ENCODE data around the gene SPCS2.

Gene SPCS2

DNA sequence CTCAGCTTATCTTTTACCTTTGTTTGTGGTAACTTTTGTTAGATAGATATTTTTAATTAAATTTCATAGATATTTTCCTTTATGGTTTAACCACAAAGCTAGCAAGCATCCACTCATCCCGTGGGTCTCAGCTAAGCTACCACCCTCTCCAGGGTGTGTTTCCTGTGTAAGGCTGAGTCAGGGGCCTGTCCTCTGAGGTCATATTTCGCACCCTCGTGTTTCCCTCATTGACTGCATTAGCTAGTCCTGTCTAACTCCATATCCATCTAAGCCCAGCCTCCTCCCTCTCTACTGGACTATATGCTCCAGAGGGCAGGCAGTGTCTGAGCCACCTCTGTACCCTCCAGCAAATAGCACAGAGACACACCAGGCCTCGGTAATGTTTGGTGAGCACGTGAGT is 16.9 kb upstream of the SPCS2 start:
- DNase-seq (ENCODE audit: low read depth), result peak; percentile 12
- TF ChIP-seq MYC (IDR thresholded peaks at IDR 0.05; ENCODE audit: low read depth, low read length), result no peak
- no peak for TF ChIP-seq POLR2A (IDR thresholded peaks at IDR 0.05; ENCODE audit: extremely low read depth, insufficient read length)
- no peak for TF ChIP-seq CTCF (IDR thresholded peaks at IDR 0.05; ENCODE audit: low read depth, low read length)
- TF ChIP-seq, protein P1, sequence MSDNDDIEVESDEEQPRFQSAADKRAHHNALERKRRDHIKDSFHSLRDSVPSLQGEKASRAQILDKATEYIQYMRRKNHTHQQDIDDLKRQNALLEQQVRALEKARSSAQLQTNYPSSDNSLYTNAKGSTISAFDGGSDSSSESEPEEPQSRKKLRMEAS (IDR thresholded peaks at IDR 0.05; ENCODE audit: low read depth, low read length), result no peak
- H3K4me3 ChIP-seq (ENCODE audit: low read depth, low read length), result no peak overlapping the region

DNA sequence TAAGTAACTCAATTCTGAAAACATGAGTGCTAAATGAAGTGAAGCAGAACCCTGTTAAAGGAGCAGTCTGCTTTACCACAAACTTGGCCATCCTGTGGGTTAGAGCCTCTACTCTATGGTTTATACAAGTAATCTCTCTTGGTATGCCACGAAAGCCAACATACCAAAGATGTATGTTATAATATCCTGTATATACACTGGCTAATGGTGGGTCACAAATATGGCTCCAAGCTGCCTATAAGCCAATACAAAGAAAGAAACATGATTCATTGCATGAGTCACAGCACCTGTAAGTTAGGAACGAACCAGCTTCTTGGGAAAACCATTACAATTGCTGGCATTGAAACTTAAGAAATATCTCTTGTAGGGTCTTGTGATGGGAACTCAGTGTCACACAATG is 16.3 kb upstream of the SPCS2 start:
- DNase-seq (ENCODE audit: low read depth), result no peak
- TF ChIP-seq POLR2A (IDR thresholded peaks at IDR 0.05; ENCODE audit: extremely low read depth, insufficient read length) (no peak), MYC (IDR thresholded peaks at IDR 0.05; ENCODE audit: low read depth, low read length) (no peak), CTCF (IDR thresholded peaks at IDR 0.05; ENCODE audit: low read depth, low read length) (no peak)
- TF ChIP-seq, protein P1 (IDR thresholded peaks at IDR 0.05; ENCODE audit: low read depth, low read length), result no peak
- no peak overlapping the region for H3K4me3 ChIP-seq (ENCODE audit: low read depth, low read length)

GRCh38 chr11:74933765-74934164 is 15.3 kb upstream of the SPCS2 start:
- DNase-seq (ENCODE audit: low read depth), result no peak
- TF ChIP-seq CTCF (IDR thresholded peaks at IDR 0.05; ENCODE audit: low read depth, low read length), result no peak
- TF ChIP-seq MYC (IDR thresholded peaks at IDR 0.05; ENCODE audit: low read depth, low read length), result no peak
- TF ChIP-seq, protein P1 (IDR thresholded peaks at IDR 0.05; ENCODE audit: low read depth, low read length), result no peak
- no peak for TF ChIP-seq POLR2A (IDR thresholded peaks at IDR 0.05; ENCODE audit: extremely low read depth, insufficient read length)
- H3K4me3 ChIP-seq (ENCODE audit: low read depth, low read length), result no peak overlapping the region

DNA sequence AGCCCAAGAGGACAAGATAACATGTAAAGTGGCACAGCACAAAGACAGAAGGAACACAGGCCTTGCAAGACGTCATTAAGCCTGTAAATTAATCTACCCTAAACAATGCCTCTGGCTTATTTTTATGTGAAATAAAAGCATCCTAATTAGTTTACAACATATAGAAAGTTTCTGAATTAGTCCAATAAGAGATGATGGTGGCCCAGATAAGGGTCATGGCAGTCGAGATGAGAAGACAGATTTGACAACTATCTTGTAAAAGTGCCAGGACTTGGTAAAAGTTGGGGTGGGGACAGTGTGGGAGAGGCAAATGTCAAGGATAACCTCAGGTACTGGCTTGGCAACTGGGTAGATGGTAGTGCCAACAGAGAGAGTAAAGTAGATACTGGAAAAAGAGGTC is 13.8 kb upstream of the SPCS2 start:
- TF ChIP-seq POLR2A (IDR thresholded peaks at IDR 0.05; ENCODE audit: extremely low read depth, insufficient read length), result no peak
- TF ChIP-seq CTCF (IDR thresholded peaks at IDR 0.05; ENCODE audit: low read depth, low read length), result no peak
- no peak for TF ChIP-seq MYC (IDR thresholded peaks at IDR 0.05; ENCODE audit: low read depth, low read length)
- TF ChIP-seq, protein P1 (IDR thresholded peaks at IDR 0.05; ENCODE audit: low read depth, low read length), result no peak
- H3K4me3 ChIP-seq (ENCODE audit: low read depth, low read length), result no peak overlapping the region
- no peak for DNase-seq (ENCODE audit: low read depth)

DNA sequence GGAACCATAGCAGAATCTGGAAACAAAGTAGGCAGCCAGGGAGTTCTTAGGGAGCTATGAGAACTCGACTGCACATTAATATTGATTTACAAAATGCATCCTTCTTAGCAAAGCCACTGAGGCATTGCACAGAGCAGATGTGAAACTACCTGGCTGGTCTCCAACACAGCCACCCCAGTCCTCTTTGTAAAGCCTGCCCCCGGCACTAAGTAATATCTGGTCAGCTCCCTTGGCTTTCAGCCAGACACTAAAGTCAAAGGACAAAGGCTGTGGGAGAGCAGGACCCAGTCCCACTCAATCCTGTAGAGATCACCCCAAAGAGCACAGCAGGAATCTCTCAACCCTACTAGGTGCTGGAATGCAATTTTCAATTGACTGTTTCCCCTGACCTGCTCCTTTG is 13.0 kb upstream of the SPCS2 start:
- TF ChIP-seq POLR2A (IDR thresholded peaks at IDR 0.05; ENCODE audit: extremely low read depth, insufficient read length) (no peak), MYC (IDR thresholded peaks at IDR 0.05; ENCODE audit: low read depth, low read length) (no peak), CTCF (IDR thresholded peaks at IDR 0.05; ENCODE audit: low read depth, low read length) (no peak)
- TF ChIP-seq, protein P1 (IDR thresholded peaks at IDR 0.05; ENCODE audit: low read depth, low read length), result no peak
- no peak for DNase-seq (ENCODE audit: low read depth)
- H3K4me3 ChIP-seq (ENCODE audit: low read depth, low read length), result no peak overlapping the region

GRCh38 chr11:74936976-74937375 is 12.1 kb upstream of the SPCS2 start:
- H3K4me3 ChIP-seq (ENCODE audit: low read depth, low read length), result no peak overlapping the region
- DNase-seq (ENCODE audit: low read depth), result no peak
- TF ChIP-seq CTCF (IDR thresholded peaks at IDR 0.05; ENCODE audit: low read depth, low read length) (no peak), POLR2A (IDR thresholded peaks at IDR 0.05; ENCODE audit: extremely low read depth, insufficient read length) (no peak), MYC (IDR thresholded peaks at IDR 0.05; ENCODE audit: low read depth, low read length) (no peak)
- TF ChIP-seq, protein P1 (IDR thresholded peaks at IDR 0.05; ENCODE audit: low read depth, low read length), result no peak

Data from NB4 (cell line).